Ascending aorta (tissue), 2 donors: ENCODE results near the gene PIEZO1. TPM values are rescaled to one million over a fixed set of nuclear protein-coding genes. Genes with fewer than 3 reads are reported as not detected.

Experiments used
- DNase-seq, 2 donors: peaks; one replicate each; pipeline ENCODE4 v3.0.0-alpha.2; 2019; ENCODE audit warnings: low spot score in 2 of 2
- H3K27ac ChIP-seq, 2 donors: fragments of 200-600 bp; sonication (generic); one replicate each; pipeline ENCODE4 v1.5.1; 2016 to 2017; ENCODE audit warnings: mild to moderate bottlenecking in 1 of 2
- H3K27me3 ChIP-seq: fragments of 200-600 bp; sonication (generic); one replicate; pipeline ENCODE4 v1.5.1; 2017
- H3K36me3 ChIP-seq, 2 donors: fragments of 200-600 bp; sonication (generic); one replicate each; pipeline ENCODE4 v1.5.1; 2016
- H3K4me1 ChIP-seq, 2 donors: fragments of 200-600 bp; sonication (generic); one replicate each; pipeline ENCODE4 v1.5.1; 2016 to 2017; ENCODE audit warnings: mild to moderate bottlenecking in 1 of 2
- H3K4me3 ChIP-seq, 2 donors: fragments of 200-600 bp; sonication (generic); one replicate each; pipeline ENCODE4 v1.5.1; 2016 to 2017; ENCODE audit warnings: mild to moderate bottlenecking in 1 of 2
- H3K9me3 ChIP-seq, 2 donors: fragments of 200-600 bp; sonication (generic); one replicate each; pipeline ENCODE4 v1.5.1; 2016
- CTCF ChIP-seq, 3 experiments: fragments of 200-600 bp in 2 of 3; fragments of 450-650 bp in 1 of 3; sonication (generic) in 2 of 3; IDR thresholded peaks; one replicate each; pipeline ENCODE4 v1.5.1; 2016 to 2019; ENCODE audit warnings: antibody characterized with exemption in 3 of 3, mild to moderate bottlenecking in 1 of 3, moderate library complexity in 1 of 3
- intact Hi-C: fragments of 100-400 bp; cut with DNase I; formaldehyde crosslinking; loops from one replicate; pipeline ENCODE4 v1.15.1; 2023
- total RNA-seq: library from RNA; depleted of rRNA; stranded (reverse); fragments of >200 nt; gene quantifications from one replicate; pipeline ENCODE4 v1.1.0, GENCODE V29; 2016

Gene PIEZO1
- total RNA-seq, 1 donor from 2014 or later, result 428 TPM

- intact Hi-C loops, result no loop called here
- peaks cover 5% of the 10 kb centered on the region for H3K27me3 ChIP-seq
- no peak for TF ChIP-seq CTCF (IDR thresholded peaks at IDR 0.05)
- H3K36me3 ChIP-seq, result peaks cover 12 to 21% of the 10 kb centered on the region in 2 donors
- no peak for DNase-seq
- no peak overlapping the region for H3K4me3 ChIP-seq
- no peak overlapping the region for H3K27ac ChIP-seq
- H3K4me1 ChIP-seq, result no peaks in the 10 kb centered on the region
- no peaks in the 10 kb centered on the region for H3K9me3 ChIP-seq
Observed at GRCh38 chr16:88692861-88693260, 92.2 kb downstream of the PIEZO1 start.

- Histone ChIP-seq H3K4me1 (no peaks in the 10 kb centered on the region), H3K9me3 (no peaks in the 10 kb centered on the region), H3K36me3 (peaks cover 3 to 13% of the 10 kb centered on the region in 2 donors), H3K27me3 (peaks cover 5% of the 10 kb centered on the region), H3K27ac (no peak overlapping the region), H3K4me3 (no peak overlapping the region)
- no peak for DNase-seq
- intact Hi-C loops, result no loop called here
- TF ChIP-seq CTCF (IDR thresholded peaks at IDR 0.05), result no peak
Observed at GRCh38 chr16:88691924-88692560, 93.0 kb downstream of the PIEZO1 start.

- H3K4me1 ChIP-seq, result peaks cover 0 to 4% of the 10 kb centered on the region in 2 donors
- peaks cover 8% of the 10 kb centered on the region for H3K27me3 ChIP-seq
- H3K9me3 ChIP-seq, result no peaks in the 10 kb centered on the region
- H3K36me3 ChIP-seq, result peaks cover 0 to 5% of the 10 kb centered on the region in 2 donors
- DNase-seq, result no peak
- no peak overlapping the region for H3K4me3 ChIP-seq
- no peak overlapping the region for H3K27ac ChIP-seq
- intact Hi-C loops, result no loop called here
- TF ChIP-seq CTCF (IDR thresholded peaks at IDR 0.05), result no peak
Observed at GRCh38 chr16:88691129-88691813, 93.7 kb downstream of the PIEZO1 start.

GRCh38 chr16:88690341-88691128, 94.5 kb downstream of the PIEZO1 start:
- no peak for TF ChIP-seq CTCF (IDR thresholded peaks at IDR 0.05)
- Histone ChIP-seq H3K27me3 (peaks cover 15% of the 10 kb centered on the region), H3K9me3 (no peaks in the 10 kb centered on the region), H3K4me1 (peaks cover 6 to 11% of the 10 kb centered on the region in 2 donors), H3K36me3 (no peaks in the 10 kb centered on the region), H3K4me3 (no peak overlapping the region), H3K27ac (no peak overlapping the region)
- DNase-seq, result no peak
- intact Hi-C loops, result no loop called here

GRCh38 chr16:88688013-88688778, 96.8 kb downstream of the PIEZO1 start:
- intact Hi-C loops, result no loop called here
- H3K27me3 ChIP-seq, result peaks cover 19% of the 10 kb centered on the region

More at GRCh38 chr16:88688013-88688778, 96.8 kb downstream of the PIEZO1 start:
- H3K4me1 ChIP-seq, result peaks cover 7 to 13% of the 10 kb centered on the region in 2 donors
- H3K36me3 ChIP-seq, result no peaks in the 10 kb centered on the region
- H3K9me3 ChIP-seq, result no peaks in the 10 kb centered on the region
- DNase-seq, result no peak
- H3K27ac ChIP-seq, result no peak overlapping the region
- no peak overlapping the region for H3K4me3 ChIP-seq
- no peak for TF ChIP-seq CTCF (IDR thresholded peaks at IDR 0.05)
